Measurements from ENCODE around the gene PTPN6. TPM values are rescaled to one million over a fixed set of nuclear protein-coding genes. Genes with fewer than 3 reads are reported as not detected.

PTPN6 gene
- total and polyA plus RNA-seq, 2 of the 8 experiments (the other 6 are each of a cell fraction or from before 2014, with no cell fraction given), result 16.3 to 28.4 TPM

GRCh38 chr12:6966351-6966750 is 15.2 kb downstream of the PTPN6 start:
- Histone ChIP-seq H3K9me3 (ENCODE audit: insufficient read depth in 2 of 2, low read depth in 1 of 2, low read length in 1 of 2) (no peaks in the 10 kb centered on the region), H3K4me2 (ENCODE audit: insufficient read depth in 1 of 2, low read depth in 2 of 2, low read length in 2 of 2) (no peak overlapping the region), H3K79me1 (ENCODE audit: low read depth, low read length) (peaks cover 5% of the 10 kb centered on the region; the same call in 1 of the 2 replicates), H4K20me1 (replicated peaks in 1 of 2; ENCODE audit: control insufficient read depth in 1 of 2, insufficient read depth in 2 of 2, low read length in 2 of 2) (peaks cover 2 to 4% of the 10 kb centered on the region in 2 experiments), H3K4me3 (ENCODE audit: extremely low read depth in 1 of 4, insufficient read depth in 2 of 4, low read depth in 3 of 4, low read length in 4 of 4) (no peak overlapping the region), H2AFZ (ENCODE audit: low read length) (no peak overlapping the region), H2BK15ac (ENCODE audit: low read length) (no peak overlapping the region), H3K36me3 (ENCODE audit: control insufficient read depth in 2 of 4, insufficient read depth in 4 of 4, low read length in 3 of 4) (peaks cover 28 to 45% (median 32%) of the 10 kb centered on the region in 4 experiments), H3K4ac (replicated peaks; ENCODE audit: insufficient read length, low read depth, low read length) (no peak overlapping the region), H2BK20ac (ENCODE audit: low read length) (no peak overlapping the region), H4K5ac (ENCODE audit: insufficient read length, low read depth, low read length) (no peak overlapping the region), H3K23me2 (ENCODE audit: low read depth, low read length) (peaks cover 18% of the 10 kb centered on the region), H3K56ac (replicated peaks; ENCODE audit: insufficient read length, low read depth, low read length) (no peak overlapping the region), H4K91ac (replicated peaks; ENCODE audit: insufficient read length, low read length) (no peak overlapping the region), H2BK12ac (ENCODE audit: low read depth, low read length) (no peak overlapping the region), H3K14ac (ENCODE audit: insufficient read length) (no peak overlapping the region), H3K9ac (replicated peaks in 1 of 4; ENCODE audit: extremely low read depth in 1 of 4, low read depth in 3 of 4, low read length in 3 of 4) (peak overlapping the region in 1 of 4 experiments; percentile 5; a peak in 1 of 7 replicates), H3K23ac (ENCODE audit: insufficient read length) (no peak overlapping the region), H2BK5ac (ENCODE audit: low read depth, low read length) (no peak overlapping the region), H4K8ac (ENCODE audit: extremely low read depth, insufficient read depth, low read length) (no peak overlapping the region), H3K27ac (ENCODE audit: low read depth, low read length) (no peak overlapping the region), H3K79me2 (ENCODE audit: control insufficient read depth in 1 of 2, insufficient read depth in 2 of 2, low read length in 2 of 2) (peaks cover 11 to 44% of the 10 kb centered on the region in 2 experiments), H2BK120ac (replicated peaks; ENCODE audit: low read depth, low read length) (no peak overlapping the region), H2AK5ac (ENCODE audit: low read depth, low read length) (no peak overlapping the region), H3K27me3 (replicated peaks in 1 of 4; ENCODE audit: control insufficient read depth in 3 of 4, extremely low read depth in 1 of 4, insufficient read depth in 3 of 4, low read length in 3 of 4) (no peaks in the 10 kb centered on the region), H3K18ac (ENCODE audit: extremely low read depth, low read length) (no peak overlapping the region), H3K4me1 (replicated peaks in 1 of 4; ENCODE audit: control insufficient read depth in 3 of 4, insufficient read depth in 4 of 4, low read length in 3 of 4) (peaks cover 10 to 39% (median 24%) of the 10 kb centered on the region in 4 experiments)
- CTCF ChIA-PET (ENCODE audit: partially characterized antibody), result interaction anchor here (1.0 to 12.2 kb wide), 11 partner anchors 13 to 145 kb away, joined by 3 to 277 read pairs (median 6); partner anchors contain the start of genes C12orf57 and RNU7-1
- 87% methylated on average over 7 of the region's 7 CpGs; no CpG with 5 or more reads in 1 of the 2 experiments for WGBS, 2 experiments (ENCODE audit: extremely low coverage in 1 of 2, insufficient coverage in 1 of 2, insufficient read length in 1 of 2, insufficient replicate concordance in 2 of 2, low coverage in 1 of 2, low lambda C conversion rate in 2 of 2, missing lambda C conversion rate in 1 of 2)
- POLR2A ChIA-PET (ENCODE audit: partially characterized antibody), result interaction anchor here (1.0 to 44.0 kb wide), 8 partner anchors 3 to 147 kb away, joined by 3 to 1596 read pairs (median 19); partner anchors contain the start of genes ATN1, C12orf57, C1RL and CDCA3
- DNase-seq (ENCODE audit: low read depth in 1 of 2, low spot score in 2 of 2), result no peak
- FAIRE-seq, result no peak
- TF ChIP-seq KDM4A (IDR thresholded peaks at IDR 0.05; ENCODE audit: low read depth, low read length, severe bottlenecking), result no peak
- no peak for TF ChIP-seq SIRT6 (IDR thresholded peaks at IDR 0.05; ENCODE audit: low read length)
- TF ChIP-seq ASH2L (IDR thresholded peaks at IDR 0.05; ENCODE audit: low read length), result no peak
- no peak for TF ChIP-seq CHD2 (IDR thresholded peaks at IDR 0.05; ENCODE audit: low read length)
- TF ChIP-seq, protein P1, sequence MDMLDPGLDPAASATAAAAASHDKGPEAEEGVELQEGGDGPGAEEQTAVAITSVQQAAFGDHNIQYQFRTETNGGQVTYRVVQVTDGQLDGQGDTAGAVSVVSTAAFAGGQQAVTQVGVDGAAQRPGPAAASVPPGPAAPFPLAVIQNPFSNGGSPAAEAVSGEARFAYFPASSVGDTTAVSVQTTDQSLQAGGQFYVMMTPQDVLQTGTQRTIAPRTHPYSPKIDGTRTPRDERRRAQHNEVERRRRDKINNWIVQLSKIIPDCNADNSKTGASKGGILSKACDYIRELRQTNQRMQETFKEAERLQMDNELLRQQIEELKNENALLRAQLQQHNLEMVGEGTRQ (IDR thresholded peaks at IDR 0.05; ENCODE audit: low read length), result no peak
- no peak for TF ChIP-seq PHF8 (conservative IDR thresholded peaks at IDR 0.05; ENCODE audit: low read depth, low read length)
- TF ChIP-seq MAX (IDR thresholded peaks at IDR 0.05), result no peak
- TF ChIP-seq EZH2 (IDR thresholded peaks at IDR 0.05; ENCODE audit: low read depth, low read length, severe bottlenecking), result no peak
- no peak for TF ChIP-seq SIX5 (IDR thresholded peaks at IDR 0.05; ENCODE audit: low read depth, low read length)
- no peak for TF ChIP-seq RNF2 (IDR thresholded peaks at IDR 0.05; ENCODE audit: borderline replicate concordance, low read depth, low read length, missing control alignments, poor library complexity, severe bottlenecking)
- no peak for TF ChIP-seq TEAD4 (IDR thresholded peaks at IDR 0.05; ENCODE audit: low read depth, low read length)
- no peak for TF ChIP-seq SRF (IDR thresholded peaks at IDR 0.05; ENCODE audit: low read depth, low read length)
- TF ChIP-seq JUN (IDR thresholded peaks at IDR 0.05; ENCODE audit: low read depth, low read length), result no peak
